ENCODE data around the gene MED15. TPM values are rescaled to one million over a fixed set of nuclear protein-coding genes. Genes with fewer than 3 reads are reported as not detected.
"Not testable (repeated sequence)": the region's sequence is repeated elsewhere in the genome, so short reads cannot be mapped to it uniquely, and the experiment has no call there.

Gene MED15
- total RNA-seq, 1 donor from 2014 or later: 24.2 TPM

DNA sequence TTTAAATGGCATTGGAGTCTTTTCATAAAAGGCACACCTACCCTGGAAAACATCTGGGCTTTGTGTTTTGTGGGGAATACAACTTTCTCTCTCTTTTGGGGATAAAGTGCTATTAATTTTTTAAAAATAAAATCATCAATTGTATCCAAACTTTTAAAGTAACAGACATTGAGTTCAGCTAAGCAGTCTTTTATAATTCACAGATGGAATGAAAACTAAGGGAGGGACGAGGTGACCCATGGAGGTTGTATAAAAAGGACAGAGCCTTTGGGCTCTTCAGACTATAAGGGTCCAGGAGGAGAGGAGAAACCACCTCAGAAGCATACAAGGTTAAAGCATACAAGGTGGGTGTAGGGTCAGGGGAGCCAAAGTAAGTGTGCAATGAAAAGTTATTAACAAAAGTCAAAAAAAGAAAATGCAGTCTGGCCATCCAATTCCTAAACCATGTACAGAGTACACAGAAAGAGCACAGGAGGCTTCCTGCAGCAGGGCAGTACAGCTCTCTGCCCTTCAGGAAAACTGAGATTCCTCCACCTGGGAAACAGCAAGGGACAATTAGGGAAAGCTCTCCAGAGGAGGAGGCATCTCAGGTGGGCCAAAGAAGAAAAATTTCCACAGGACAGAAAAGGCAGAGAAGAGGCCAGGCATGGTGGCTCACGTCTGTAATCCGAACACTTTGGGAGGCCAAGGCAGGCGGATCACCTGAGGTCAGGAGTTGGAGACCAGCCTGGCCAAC lies 22.3 kb upstream of the MED15 start:
- DNase-seq: no peak

DNA sequence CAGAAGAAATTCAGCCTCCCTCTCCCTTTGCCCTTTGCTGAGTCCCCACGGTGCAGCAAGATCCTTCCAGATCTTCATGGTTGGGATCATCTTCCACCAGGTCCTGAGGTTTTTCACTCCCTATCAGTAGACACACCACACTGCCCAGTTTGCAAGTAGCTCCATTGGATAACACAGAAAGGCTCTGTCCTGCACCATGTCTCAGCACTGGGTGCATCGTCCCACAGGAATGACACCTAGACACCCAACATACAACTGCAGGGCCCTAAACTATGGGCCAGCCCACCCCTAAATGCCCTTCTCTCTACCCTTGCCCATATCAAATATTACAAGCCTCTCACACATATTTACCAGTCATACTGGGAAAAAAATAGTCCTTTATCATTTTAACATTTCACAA lies 21.2 kb upstream of the MED15 start:
- DNase-seq: no peak

- DNase-seq: no peak
Measured at GRCh38 chr22:20487715-20488114, 19.7 kb upstream of the MED15 start.

DNA sequence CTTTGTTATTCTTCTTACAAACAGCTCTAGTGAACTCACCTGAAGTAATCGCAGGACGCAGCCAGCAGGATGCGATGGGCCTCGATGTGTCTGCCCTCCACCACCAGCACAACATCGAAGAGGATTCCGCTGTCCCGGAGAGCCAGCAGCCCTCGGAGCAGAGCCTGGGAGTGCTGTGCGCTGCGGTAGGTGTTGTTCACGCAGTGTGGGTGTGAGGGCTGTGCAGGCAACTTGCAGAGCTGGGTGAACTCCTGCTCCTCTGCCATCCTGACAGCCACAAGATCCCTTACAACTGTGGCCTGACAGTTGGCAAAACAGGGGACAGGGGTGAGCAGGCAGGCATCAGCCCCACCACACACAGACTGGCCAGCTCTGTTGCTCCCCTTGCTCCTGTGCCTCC lies 18.5 kb upstream of the MED15 start:
- no peak for DNase-seq

DNA sequence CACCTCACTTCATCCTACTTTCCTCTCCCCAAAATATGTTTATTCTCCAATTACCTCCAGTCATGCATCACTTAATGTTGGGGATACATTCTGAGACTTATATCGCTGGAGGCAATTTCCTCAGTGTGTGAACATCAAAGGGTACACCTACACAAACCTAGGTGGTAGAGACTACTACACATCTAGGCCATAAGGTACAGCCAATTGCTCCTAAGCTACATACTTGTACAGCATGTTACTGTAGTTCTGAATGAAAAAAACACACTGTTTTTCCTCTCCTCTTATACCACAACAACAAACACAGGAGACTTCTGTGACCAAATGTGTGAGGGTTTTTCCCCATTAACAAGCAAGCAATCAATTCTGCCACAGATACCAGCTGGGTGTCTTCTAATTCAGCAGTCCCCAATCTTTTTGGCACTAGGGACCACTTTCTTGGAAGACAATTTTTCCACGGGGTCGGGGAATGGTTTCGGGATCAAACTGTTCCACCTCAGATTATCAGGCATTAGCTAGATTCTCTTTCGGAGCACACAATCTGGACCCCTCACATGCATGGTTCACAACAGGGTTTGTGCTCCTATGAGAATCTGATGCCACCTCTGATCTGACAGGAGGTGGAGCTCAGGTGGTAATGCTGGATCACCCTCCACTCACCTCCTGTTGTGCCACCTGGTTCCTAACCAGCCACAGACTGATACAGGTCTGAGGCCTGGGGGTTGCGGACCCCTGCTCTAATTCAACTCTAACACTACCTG lies 17.0 kb upstream of the MED15 start:
- no peak for DNase-seq

DNA sequence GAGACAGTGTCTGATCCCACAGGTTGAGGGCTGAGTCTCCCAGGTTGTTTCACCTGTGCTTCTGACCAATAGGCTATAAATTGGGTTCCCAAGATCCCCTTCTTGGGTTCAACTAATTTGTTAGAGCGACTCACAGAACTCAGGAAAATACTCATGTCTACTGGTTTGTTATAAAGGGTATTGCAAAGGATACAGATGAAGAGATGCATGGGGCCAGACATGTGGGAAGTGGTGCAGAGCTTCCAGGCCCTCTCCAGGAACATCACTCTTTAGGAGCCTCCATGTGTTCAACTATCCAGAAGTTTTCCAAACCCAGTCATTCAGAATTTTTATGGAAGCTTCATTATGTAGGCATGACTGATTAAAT lies 16.5 kb upstream of the MED15 start:
- no peak for DNase-seq

DNA sequence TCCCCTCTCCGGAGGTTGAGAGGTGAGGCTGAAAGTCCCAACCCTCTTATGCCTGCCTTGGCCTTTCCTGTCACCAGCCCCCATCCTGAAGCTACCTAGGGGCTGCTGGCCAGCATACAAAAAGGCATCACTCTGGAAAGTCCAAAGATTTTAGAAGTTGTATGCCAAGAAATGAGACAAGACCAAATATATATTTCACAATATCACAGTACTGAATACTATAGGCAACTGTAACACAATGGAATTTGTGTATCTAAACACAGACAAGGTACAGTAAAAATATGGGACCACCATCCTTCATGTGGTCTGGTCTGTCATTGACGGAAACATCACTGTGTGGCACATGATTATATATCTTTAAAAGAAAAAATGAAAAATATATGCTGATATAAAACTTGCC lies 16.1 kb upstream of the MED15 start:
- no peak for DNase-seq

GRCh38 chr22:20494978-20495860 lies 12.2 kb upstream of the MED15 start, which contains the start of gene KLHL22:
Gene KLHL22 (minus strand): TSS chr22:20495795. CDS start chr22:20489211, 6,584 bp downstream.
- DNase-seq: no peak

DNA sequence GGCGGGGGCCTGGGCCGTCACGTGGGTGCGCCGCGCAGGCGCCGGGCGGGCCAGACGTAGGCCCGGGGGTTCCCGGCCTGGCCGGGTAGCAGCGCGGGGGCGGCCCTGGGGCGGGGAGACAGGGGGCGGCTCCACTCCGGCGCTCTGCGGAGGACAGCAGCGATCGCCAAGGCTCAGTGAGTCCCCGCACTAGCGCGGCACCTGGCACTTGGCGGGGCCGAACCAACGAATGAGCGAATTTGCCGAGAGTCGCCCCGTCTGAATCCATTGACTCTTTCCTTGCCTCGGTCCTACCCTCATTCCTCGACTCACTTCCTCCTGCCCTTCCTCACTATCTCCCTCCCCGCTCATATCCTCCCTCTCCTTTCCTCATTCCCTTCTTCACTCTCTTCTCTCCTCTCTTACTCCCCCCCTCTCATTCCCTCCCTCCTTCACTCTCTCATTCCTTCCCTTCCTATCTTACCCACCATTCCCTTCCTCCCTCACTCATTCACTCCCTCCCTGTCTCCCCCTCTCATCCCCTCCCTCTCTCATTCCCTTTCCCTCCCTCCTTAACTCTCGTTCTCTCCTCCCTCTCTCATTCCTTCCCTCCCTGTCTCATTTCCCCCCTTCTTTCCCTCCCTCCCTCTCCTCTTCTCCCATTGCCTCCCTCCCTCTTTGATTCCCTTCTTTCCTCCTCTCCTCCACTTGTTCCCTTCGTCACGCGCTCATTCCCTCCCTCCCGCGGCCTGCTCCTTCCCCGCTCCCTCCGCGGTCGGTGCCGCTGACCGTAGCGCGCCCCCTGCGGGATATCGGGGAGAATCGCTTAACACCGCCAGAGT lies 11.3 kb upstream of the MED15 start:
- peak; percentile 88 for DNase-seq

GRCh38 chr22:20497426-20497825 lies 10.0 kb upstream of the MED15 start:
- no peak for DNase-seq

- no peak for DNase-seq
Measured at GRCh38 chr22:20498913-20499312, 8.5 kb upstream of the MED15 start.

DNA sequence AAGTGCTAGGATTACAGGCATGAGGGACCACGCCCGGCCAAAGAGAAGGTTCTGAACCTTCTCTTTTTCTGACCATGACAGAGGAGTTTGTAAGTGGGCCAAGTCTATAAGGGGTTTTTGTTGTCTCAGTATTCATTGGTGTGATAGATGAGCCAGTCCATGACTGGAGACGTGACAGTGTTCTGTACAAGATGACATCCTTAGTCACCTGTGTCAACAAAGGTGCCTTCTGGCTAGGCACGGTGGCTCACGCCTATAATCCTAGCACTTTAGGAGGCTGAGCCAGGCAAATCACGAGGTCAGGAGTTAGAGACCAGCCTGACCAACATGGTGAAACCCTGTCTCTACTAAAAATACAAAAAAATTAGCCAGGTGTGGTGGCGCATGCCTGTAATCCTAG lies 7.6 kb upstream of the MED15 start:
- no peak for DNase-seq

DNA sequence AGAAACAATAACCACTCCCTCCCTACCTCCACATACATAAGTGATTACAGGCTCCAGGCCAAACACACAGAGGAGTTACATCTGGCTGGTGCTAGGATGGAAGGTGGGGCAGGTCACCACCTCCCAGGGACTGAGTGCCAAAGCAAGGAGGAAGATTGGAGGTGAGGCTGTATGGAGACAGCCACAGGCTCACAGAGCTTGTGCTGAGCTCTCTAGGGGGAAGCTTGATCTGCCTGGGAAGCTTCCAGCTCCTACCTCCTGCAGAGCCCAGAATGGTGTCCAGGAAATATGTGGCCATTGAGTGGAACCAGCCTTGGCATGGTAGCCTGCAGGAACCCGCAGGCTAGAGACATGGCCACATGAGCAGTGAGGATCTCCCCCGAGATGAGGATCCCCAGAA lies 3.6 kb upstream of the MED15 start:
- no peak for DNase-seq

DNA sequence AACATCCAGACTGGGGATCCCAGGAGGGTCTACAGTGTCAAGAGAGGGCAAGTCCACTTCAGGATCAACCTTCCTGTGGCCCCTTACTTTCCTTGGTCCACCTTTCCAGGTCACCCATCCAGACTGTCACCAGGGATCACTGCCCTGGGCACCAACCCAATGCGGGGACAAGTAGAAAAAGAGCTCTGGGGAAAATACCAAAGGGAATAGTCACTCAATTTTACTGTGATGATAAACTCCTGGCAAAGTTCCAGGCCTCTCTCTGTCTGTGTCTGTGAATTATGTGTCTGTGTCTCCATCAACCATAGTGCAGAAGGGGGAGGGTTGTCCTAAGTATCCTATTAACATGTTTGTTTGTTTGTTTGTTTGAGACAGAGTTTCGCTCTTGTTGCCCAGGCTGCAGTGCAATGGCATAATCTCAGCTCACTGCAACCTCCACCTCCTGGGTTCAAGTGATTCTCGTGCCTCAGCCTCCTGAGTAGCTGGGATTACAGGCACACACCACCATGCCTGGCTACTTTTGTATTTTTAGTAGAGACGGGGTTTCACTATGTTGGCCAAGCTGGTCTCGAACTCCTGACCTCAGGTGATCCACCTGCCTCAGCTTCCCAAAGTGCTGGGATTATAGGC lies 3.0 kb upstream of the MED15 start:
- not testable (repeated sequence) for DNase-seq

DNA sequence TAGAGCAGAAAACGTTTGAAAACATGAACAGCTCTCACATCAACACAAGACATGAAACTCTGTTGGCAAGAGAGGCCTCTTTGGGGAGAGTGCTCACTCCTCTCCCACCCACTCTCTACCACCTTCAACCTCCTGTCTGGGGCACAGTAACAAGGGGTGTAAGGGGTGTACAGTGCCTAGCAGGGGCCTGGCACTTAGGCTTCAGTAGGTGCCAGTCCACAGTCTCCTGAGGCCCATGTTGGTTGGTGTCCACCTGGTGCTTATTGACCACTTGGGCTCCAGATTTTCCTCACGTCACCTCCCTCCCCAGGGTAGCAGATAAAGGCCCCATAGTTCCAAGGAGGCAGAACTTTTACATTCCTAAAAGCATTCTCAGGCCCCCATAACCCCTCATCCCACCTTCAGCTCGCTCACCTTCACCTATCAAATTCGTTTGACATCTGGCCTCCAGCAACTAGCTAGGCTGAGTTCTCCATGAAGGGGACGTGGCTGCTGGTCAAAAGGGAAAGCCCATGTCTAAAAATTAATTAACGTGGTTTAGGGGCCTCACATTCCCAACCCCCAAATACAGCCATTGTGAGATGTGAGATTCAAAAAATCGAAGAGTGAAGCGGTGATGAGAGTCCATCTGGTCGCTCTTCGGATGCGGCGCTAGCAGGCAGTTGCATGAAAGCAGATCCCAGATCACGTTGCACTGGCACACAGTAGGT lies 712 bp upstream of the MED15 start:
- no peak for DNase-seq

DNA sequence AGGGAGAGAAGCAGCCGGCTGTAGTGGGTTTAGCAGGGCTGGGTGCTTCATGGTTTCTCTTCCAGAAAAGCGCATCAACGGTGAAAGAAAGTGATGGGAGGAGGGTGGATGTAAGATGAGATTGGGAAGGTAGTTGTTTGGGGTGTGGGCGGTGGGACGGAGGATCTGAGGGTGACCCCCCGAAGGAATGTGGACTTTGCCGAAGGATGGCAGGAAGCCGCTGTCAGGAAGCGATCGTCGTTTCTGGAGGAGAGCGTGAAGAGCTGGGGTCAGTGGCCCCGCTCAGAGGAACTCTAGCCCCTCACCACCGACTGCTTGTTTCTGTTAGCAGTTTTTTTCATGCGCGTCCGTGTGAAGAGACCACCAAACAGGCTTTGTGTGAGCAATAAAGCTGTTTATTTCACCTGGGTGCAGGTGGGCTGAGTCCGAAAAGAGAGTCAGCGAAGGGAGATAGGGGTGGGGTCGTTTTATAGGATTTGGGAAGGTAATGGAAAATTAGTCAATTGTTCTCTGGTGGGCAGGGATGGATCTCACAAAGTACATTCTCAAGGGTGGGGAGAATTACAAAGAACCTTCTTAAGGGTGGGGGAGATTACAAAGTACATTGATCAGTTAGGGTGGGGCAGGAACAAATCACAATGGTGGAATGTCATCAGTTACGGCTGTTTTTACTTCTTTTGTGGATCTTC lies 801 bp downstream of the MED15 start:
- DNase-seq: not testable (repeated sequence)

- no peak for DNase-seq
Measured at GRCh38 chr22:20508815-20509271, 1.4 kb downstream of the MED15 start.

DNA sequence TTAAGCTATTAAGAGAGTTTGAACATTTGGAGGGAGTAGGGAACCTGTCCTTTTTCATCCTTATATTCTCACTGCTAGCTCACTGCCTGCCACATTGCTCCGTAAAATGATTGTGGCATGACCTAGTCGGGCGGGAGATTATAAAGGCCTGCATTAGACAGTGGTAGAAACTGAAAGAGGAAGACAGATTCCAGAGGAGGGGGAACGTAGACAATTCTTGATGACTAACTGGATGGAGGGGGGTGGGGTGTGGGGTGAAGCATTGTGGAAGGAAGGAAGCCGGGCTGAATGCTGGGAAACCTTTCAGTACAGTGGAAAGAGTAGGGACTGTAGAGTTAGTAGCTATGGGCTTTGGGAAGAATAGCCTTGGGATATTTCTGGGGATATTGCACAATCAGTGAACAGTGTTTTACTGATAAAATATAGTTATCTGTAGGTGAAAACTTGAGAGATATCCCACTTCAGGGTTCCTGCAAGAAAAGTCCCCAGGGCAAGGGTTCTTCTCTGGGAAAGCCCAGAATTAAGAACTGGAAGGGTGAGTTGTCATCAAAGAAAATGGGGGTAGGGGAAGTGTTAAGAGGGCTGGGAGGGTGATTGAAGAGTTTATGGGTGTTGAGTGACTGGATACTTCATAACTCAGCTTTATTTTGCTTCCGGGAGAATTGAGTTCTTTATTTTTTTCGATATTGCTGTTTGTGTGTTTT lies 2.1 kb downstream of the MED15 start:
- peak; percentile 80 for DNase-seq

DNA sequence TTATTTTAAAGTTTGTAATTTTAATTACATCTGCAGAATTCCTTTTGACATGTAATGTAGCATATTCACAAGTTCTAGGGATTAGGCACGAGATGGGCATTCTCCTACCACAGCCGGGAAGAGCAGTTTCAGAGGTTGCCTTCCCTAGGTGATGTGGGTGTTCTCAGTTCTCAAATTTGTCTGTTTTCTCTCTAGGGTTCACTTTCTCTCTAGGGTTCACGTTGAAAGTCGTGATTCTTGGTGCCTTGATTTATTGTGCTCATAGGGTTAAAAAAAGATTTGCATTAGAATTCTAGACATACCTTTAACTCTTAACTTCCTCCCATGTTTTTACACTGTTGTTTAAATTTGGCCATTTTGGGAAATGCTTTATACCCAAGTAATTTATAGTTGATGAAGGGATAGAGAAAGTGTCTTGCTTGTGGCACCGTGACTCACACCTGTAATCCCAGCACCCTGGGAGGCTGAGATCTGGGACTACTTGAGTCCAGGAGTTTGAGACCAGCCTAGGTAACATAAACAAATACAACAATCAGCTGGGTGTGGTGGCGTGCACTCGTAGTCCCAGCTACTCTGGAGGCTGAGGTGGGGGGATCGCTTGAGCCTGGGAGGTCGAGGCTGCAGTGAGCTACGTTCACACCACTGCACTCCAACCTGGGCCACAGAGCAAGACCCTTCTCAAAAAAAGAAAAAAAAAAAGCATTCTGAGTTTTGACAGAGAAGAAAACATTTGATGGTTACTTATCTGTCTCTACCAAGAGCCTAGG lies 3.6 kb downstream of the MED15 start:
- DNase-seq: no peak
